Right lobe of liver (tissue), 6 donors: ENCODE results near the gene CYP3A4. TPM values are rescaled to one million over a fixed set of nuclear protein-coding genes. Genes with fewer than 3 reads are reported as not detected.

ENCODE experiments used
- ATAC-seq, 4 donors: fragments of 200-7000 bp; cut with Tn5 transposase; one replicate each; pipeline ENCODE4 v1.9.1; 2020; ENCODE audit warnings: mild to moderate bottlenecking in 4 of 4, moderate library complexity in 4 of 4
- DNase-seq, 3 donors: peaks; one replicate each; pipeline ENCODE4 v3.0.0-alpha.2; 2020
- H3K27ac ChIP-seq, 3 donors: fragments of 200-600 bp; one replicate each; pipeline ENCODE4 v1.8.0; 2022
- H3K27me3 ChIP-seq, 2 donors: fragments of 200-600 bp; one replicate each; pipeline ENCODE4 v1.8.0; 2022
- H3K36me3 ChIP-seq, 4 donors: fragments of 200-600 bp; sonication (generic) in 1 of 4; one replicate each; pipeline versions ENCODE4 v1.5.1 to v1.8.0; 2017 to 2022; ENCODE audit warnings: control low read depth in 1 of 4
- H3K4me1 ChIP-seq, 4 donors: fragments of 200-600 bp; sonication (generic) in 1 of 4; one replicate each; pipeline versions ENCODE4 v1.5.1 to v1.8.0; 2017 to 2022; ENCODE audit warnings: control low read depth in 1 of 4
- H3K4me3 ChIP-seq, 3 donors: fragments of 200-600 bp; one replicate each; pipeline ENCODE4 v1.8.0; 2022
- H3K9me3 ChIP-seq, 4 donors: fragments of 200-600 bp; sonication (generic) in 1 of 4; one replicate each; pipeline versions ENCODE4 v1.5.1 to v1.8.0; 2017 to 2022; ENCODE audit warnings: control low read depth in 1 of 4
- CTCF ChIP-seq, 4 donors: fragments of 200-600 bp in 3 of 4; fragments of 450-650 bp in 1 of 4; IDR thresholded peaks; one replicate each; pipeline versions ENCODE4 v1.5.1 to v1.8.0; 2016 to 2022; ENCODE audit warnings: antibody characterized with exemption in 4 of 4, mild to moderate bottlenecking in 2 of 4
- POLR2A ChIP-seq: fragments of 450-650 bp; IDR thresholded peaks from one replicate; pipeline ENCODE4 v1.6.1; 2017; ENCODE audit warnings: antibody characterized with exemption, mild to moderate bottlenecking
- WGBS: methylation state at CpG from one replicate; pipeline ENCODE4 v1.1.6; 2018; ENCODE audit warnings: low coverage, low lambda C conversion rate; ENCODE audit not compliant: insufficient coverage; ENCODE audit errors: missing lambda C conversion rate; 5-methylcytosine and 5-hydroxymethylcytosine counted together
- intact Hi-C, 2 donors: fragments of 100-400 bp; cut with DNase I; formaldehyde crosslinking; loops; one replicate each; pipeline versions ENCODE4 v1.11.2 to v1.14.1; 2022
- long read RNA-seq: library from polyadenylated mRNA; unstranded; transcript quantifications from one replicate; pipeline ENCODE4 v2.0.0, GENCODE V29; 2019
- total RNA-seq, 6 experiments: library from RNA; depleted of rRNA in 2 of 6; stranded (reverse); fragments of >200 nt in 2 of 6; fragmentation: NEBNext Ultra II Directional in 3 of 6; extraction: Animal tissue kit (Norgen Biotek cat#: 25700) in 3 of 6; gene quantifications; one replicate each; pipeline versions ENCODE4 v1.1.0 to v1.2.4, GENCODE V29; 2016 to 2023
- donor health status: DM: no; HTN: yes; CAD: no.
- donor health status: DM: no; HTN: no; CAD: no.
- donor health status: DM: no; HTN: no; CAD: no.
- donor health status: DM: no; HTN: yes; CAD: no.
- donor health status: DM: no; HTN: yes; CAD: no.

Gene CYP3A4
- over 10,000 TPM in 1 of 6 experiments, 1,000 to 10,000 TPM in 2, 100 to 1,000 TPM in 3; 443 to 12,747 (median 1,120) TPM for total RNA-seq
- long read RNA-seq, transcript CYP3A4-201 (13 exons, 2,153 nt): major isoform, 2,058 of 2,640 reads
- long read RNA-seq, partial matches to known transcripts: 319 of 2,640 reads
- long read RNA-seq, other reads (novel, unspliced or antisense): 263 of 2,640 reads

GRCh38 chr7:99784007-99784406, at the start of gene CYP3A4:
CYP3A4 (minus strand) TSS chr7:99784184; CDS start chr7:99784081, 103 bp downstream.
- intact Hi-C loops: no loop called here
- peak within 1 kb of the TSS in 2 of 3 donors; percentile 48 to 61 for H3K4me3 ChIP-seq
- H3K9me3 ChIP-seq: no peaks in the 10 kb centered on the region
- ATAC-seq (peak; percentile 36 to 82 (median 40)), DNase-seq (peak in 2 of 3 donors; percentile 65 to 84)
- H3K36me3 ChIP-seq: peaks cover 0 to 30% (median 2%) of the 10 kb centered on the region in 4 donors
- no peaks in the 10 kb centered on the region for H3K27me3 ChIP-seq
- H3K27ac ChIP-seq: peak within 1 kb of the TSS in 2 of 3 donors; percentile 74 to 95
- TF ChIP-seq POLR2A: peak; percentile 33
- no peak for TF ChIP-seq CTCF (IDR thresholded peaks at IDR 0.05)
- H3K4me1 ChIP-seq: peaks cover 0 to 43% (median 0%) of the 10 kb centered on the region in 4 donors

- H3K27me3 ChIP-seq: no peaks in the 10 kb centered on the region
- H3K4me3 ChIP-seq: no peak overlapping the region
- peaks cover 0 to 45% (median 20%) of the 10 kb centered on the region in 4 donors for H3K4me1 ChIP-seq
- peak overlapping the region in 2 of 3 donors; percentile 38 to 91 for H3K27ac ChIP-seq
- ATAC-seq (no peak), DNase-seq (no peak)
- 39% methylated on average over 8 of the region's 8 CpGs for whole genome bisulfite sequencing
- peaks cover 0 to 21% (median 3%) of the 10 kb centered on the region in 4 donors for H3K36me3 ChIP-seq
- TF ChIP-seq POLR2A (no peak), CTCF (IDR thresholded peaks at IDR 0.05) (no peak)
- intact Hi-C loops: loop anchor here in 1 of 2 donors (10.0 kb wide), 1 partner anchor 159 kb away; the partner anchor contains the start of gene CYP3A5
- no peaks in the 10 kb centered on the region for H3K9me3 ChIP-seq
These were observed 49.4 kb upstream of the CYP3A4 start for GRCh38 chr7:99833289-99833877.

GRCh38 chr7:99831595-99831994, 47.6 kb upstream of the CYP3A4 start:
- H3K36me3 ChIP-seq: peaks cover 0 to 6% (median 0%) of the 10 kb centered on the region in 4 donors
- intact Hi-C loops: loop anchor here in 1 of 2 donors (10.0 kb wide), 1 partner anchor 157 kb away; the partner anchor contains the start of gene CYP3A5
- no peaks in the 10 kb centered on the region for H3K9me3 ChIP-seq
- no peak for DNase-seq
- H3K27me3 ChIP-seq: no peaks in the 10 kb centered on the region
- H3K4me3 ChIP-seq: peak overlapping the region in 1 of 3 donors; percentile 6
- TF ChIP-seq POLR2A (no peak), CTCF (IDR thresholded peaks at IDR 0.05) (no peak)
- H3K4me1 ChIP-seq: peaks cover 0 to 48% (median 23%) of the 10 kb centered on the region in 4 donors
- no peak for ATAC-seq
- H3K27ac ChIP-seq: peak overlapping the region in 2 of 3 donors; percentile 90 to 91

GRCh38 chr7:99829524-99830160, 45.7 kb upstream of the CYP3A4 start:
- peak; percentile 40 for TF ChIP-seq POLR2A
- no peak for TF ChIP-seq CTCF (IDR thresholded peaks at IDR 0.05)
- peak overlapping the region; percentile 61 to 91 (median 90) for H3K27ac ChIP-seq
- intact Hi-C loops: loop anchor here in 1 of 2 donors (10.0 kb wide), 1 partner anchor 155 kb away; the partner anchor contains the start of gene CYP3A5
- H3K4me3 ChIP-seq: peak overlapping the region in 2 of 3 donors; percentile 39 to 47
- H3K4me1 ChIP-seq: peaks cover 0 to 58% (median 29%) of the 10 kb centered on the region in 4 donors
- no peaks in the 10 kb centered on the region for H3K9me3 ChIP-seq
- 57% methylated on average over 1 of the region's 1 CpG for WGBS
- H3K27me3 ChIP-seq: no peaks in the 10 kb centered on the region
- peak; percentile 24 to 66 (median 52) for ATAC-seq
- no peaks in the 10 kb centered on the region for H3K36me3 ChIP-seq
- DNase-seq: no peak
